ENCODE measurements around the gene HCN2.

GRCh38 chr19:572743-573518, 16.8 kb upstream of the HCN2 start:
- no peak for TF ChIP-seq CTCF (IDR thresholded peaks at IDR 0.05; ENCODE audit: low read length)
- TF ChIP-seq EZH2 (IDR thresholded peaks at IDR 0.05; ENCODE audit: borderline replicate concordance, low read length) = no peak

Measured in OCI-LY1 (cell line).